ENCODE measurements around the gene MAP1LC3B2. TPM values are rescaled to one million over a fixed set of nuclear protein-coding genes. Genes with fewer than 3 reads are reported as not detected.

Gene MAP1LC3B2
- polyA plus RNA-seq, 1 donor, result 5.5 TPM

- no peak for DNase-seq
These were observed 38.7 kb downstream of the MAP1LC3B2 start for GRCh38 chr12:116597886-116598285.

GRCh38 chr12:116598311-116599284 lies 39.4 kb downstream of the MAP1LC3B2 start:
- DNase-seq, result no peak

GRCh38 chr12:116599285-116600136 lies 40.3 kb downstream of the MAP1LC3B2 start:
- peak; percentile 90 for DNase-seq

GRCh38 chr12:116600959-116601918 lies 42.1 kb downstream of the MAP1LC3B2 start:
- no peak for DNase-seq

GRCh38 chr12:116601933-116602810 lies 43.0 kb downstream of the MAP1LC3B2 start:
- DNase-seq, result no peak

GRCh38 chr12:116603546-116604177 lies 44.5 kb downstream of the MAP1LC3B2 start:
- DNase-seq, result no peak

GRCh38 chr12:116604178-116604895 lies 45.2 kb downstream of the MAP1LC3B2 start:
- peak; percentile 69 for DNase-seq

GRCh38 chr12:116604951-116605641 lies 45.9 kb downstream of the MAP1LC3B2 start:
- no peak for DNase-seq

- no peak for DNase-seq
These were observed 47.2 kb downstream of the MAP1LC3B2 start for GRCh38 chr12:116606397-116606796.

GRCh38 chr12:116607039-116607438 lies 47.9 kb downstream of the MAP1LC3B2 start:
- no peak for DNase-seq

GRCh38 chr12:116609319-116610114 lies 50.3 kb downstream of the MAP1LC3B2 start:
- DNase-seq, result no peak

GRCh38 chr12:116610971-116611541 lies 51.9 kb downstream of the MAP1LC3B2 start:
- no peak for DNase-seq

- no peak for DNase-seq
These were observed 53.3 kb downstream of the MAP1LC3B2 start for GRCh38 chr12:116612436-116612835.

- DNase-seq, result no peak
These were observed 54.1 kb downstream of the MAP1LC3B2 start for GRCh38 chr12:116613256-116613655.

- DNase-seq, result no peak
These were observed 55.2 kb downstream of the MAP1LC3B2 start for GRCh38 chr12:116614194-116614915.

GRCh38 chr12:116615141-116615861 lies 56.1 kb downstream of the MAP1LC3B2 start:
- no peak for DNase-seq
